Measurements from ENCODE around the gene CFAP43. TPM values are rescaled to one million over a fixed set of nuclear protein-coding genes. Genes with fewer than 3 reads are reported as not detected.

The CFAP43 gene
- total and polyA plus RNA-seq, 12 donors = 0.28 to 4.2 (median 1.3) TPM

- no peak overlapping the region for H3K4me3 ChIP-seq
- DNase-seq = no peak
- no peaks in the 10 kb centered on the region for H3K27me3 ChIP-seq
- 78 to 85% (median 82%) methylated on average over 3 of the region's 3 CpGs for WGBS, 4 donors
- TF ChIP-seq POLR2A (IDR thresholded peaks at IDR 0.05) (no peak), CTCF (IDR thresholded peaks at IDR 0.05) (no peak)
- H3K4me1 ChIP-seq (replicated peaks in 1 of 2) = peaks cover 36 to 70% of the 10 kb centered on the region in 2 donors
- intact Hi-C loops (cut with DNase I) = no loop called here
- H3K27ac ChIP-seq = peak overlapping the region in 1 of 5 donors; percentile 34
- peaks cover 0 to 67% of the 10 kb centered on the region in 2 donors for H3K36me3 ChIP-seq (replicated peaks in 1 of 2)
- H3K9me3 ChIP-seq (replicated peaks in 1 of 3) = no peaks in the 10 kb centered on the region
Measured at GRCh38 chr10:104259456-104259855, 27.3 kb upstream of the CFAP43 start.

- Histone ChIP-seq H3K4me1 (replicated peaks in 1 of 2) (peaks cover 35 to 71% of the 10 kb centered on the region in 2 donors), H3K9me3 (replicated peaks in 1 of 3) (no peaks in the 10 kb centered on the region), H3K36me3 (replicated peaks in 1 of 2) (peaks cover 0 to 61% of the 10 kb centered on the region in 2 donors), H3K27me3 (no peaks in the 10 kb centered on the region), H3K27ac (peak overlapping the region in 1 of 5 donors; percentile 2), H3K4me3 (no peak overlapping the region)
- intact Hi-C loops (cut with DNase I) = no loop called here
- no peak for DNase-seq
- WGBS, 4 donors = 61 to 69% (median 63%) methylated on average over 3 of the region's 3 CpGs
- no peak for TF ChIP-seq POLR2A (IDR thresholded peaks at IDR 0.05)
- no peak for TF ChIP-seq CTCF (IDR thresholded peaks at IDR 0.05)
Measured at GRCh38 chr10:104258209-104258608, 26.0 kb upstream of the CFAP43 start.

- Histone ChIP-seq H3K9me3 (replicated peaks in 1 of 3) (no peaks in the 10 kb centered on the region), H3K36me3 (replicated peaks in 1 of 2) (peaks cover 0 to 52% of the 10 kb centered on the region in 2 donors), H3K4me3 (no peak overlapping the region), H3K27ac (no peak overlapping the region), H3K27me3 (no peaks in the 10 kb centered on the region), H3K4me1 (replicated peaks in 1 of 2) (peaks cover 40 to 76% of the 10 kb centered on the region in 2 donors)
- DNase-seq = no peak
- TF ChIP-seq CTCF (IDR thresholded peaks at IDR 0.05) (no peak), POLR2A (IDR thresholded peaks at IDR 0.05) (no peak)
- intact Hi-C loops (cut with DNase I) = no loop called here
- 94 to 97% (median 94%) methylated on average over 5 of the region's 5 CpGs for WGBS, 4 donors
Measured at GRCh38 chr10:104257235-104257634, 25.1 kb upstream of the CFAP43 start.

- Histone ChIP-seq H3K27ac (peak overlapping the region in 4 of 5 donors; percentile 85 to 99 (median 96)), H3K36me3 (replicated peaks in 1 of 2) (peaks cover 0 to 44% of the 10 kb centered on the region in 2 donors), H3K9me3 (replicated peaks in 1 of 3) (no peaks in the 10 kb centered on the region), H3K27me3 (no peaks in the 10 kb centered on the region), H3K4me1 (replicated peaks in 1 of 2) (peaks cover 40 to 76% of the 10 kb centered on the region in 2 donors), H3K4me3 (peak overlapping the region in 1 of 4 donors; percentile 59)
- WGBS, 4 donors = 0 to 17% (median 16%) methylated on average over 1 of the region's 1 CpG
- intact Hi-C loops (cut with DNase I) = no loop called here
- TF ChIP-seq POLR2A (IDR thresholded peaks at IDR 0.05) (no peak), CTCF (IDR thresholded peaks at IDR 0.05) (no peak)
- DNase-seq = no peak
Measured at GRCh38 chr10:104256335-104256961, 24.3 kb upstream of the CFAP43 start.

All from adrenal gland (tissue), 12 donors.